HCT116 (cell line): ENCODE data around the gene NDUFAF5. TPM values are rescaled to one million over a fixed set of nuclear protein-coding genes. Genes with fewer than 3 reads are reported as not detected.

ENCODE experiments used
- ATAC-seq: fragments of 200-7000 bp; cut with Tn5 transposase; 2 replicates; pipeline ENCODE4 v1.9.1; 2020; ENCODE audit warnings: mild to moderate bottlenecking, moderate library complexity
- BruUV-seq: library from RNA; stranded (reverse); fragments of 400-500 nt; replicated peaks from 2 replicates; lab custom pipeline; 2021; lab: Mats Ljungman, UMichigan
- CTCF ChIA-PET: fragments of 300-600 bp; sonication (Branson Sonifier 250); formaldehyde crosslinking; loops from one replicate; lab custom pipeline; 2021; ENCODE audit warnings: antibody characterized with exemption; lab: Charles Lee
- POLR2A ChIA-PET: fragments of 300-600, 350-600 bp; sonication (Branson Sonifier 250); formaldehyde crosslinking; loops from one replicate; lab custom pipeline; 2021; ENCODE audit warnings: antibody characterized with exemption; lab: Charles Lee
- RAD21 ChIA-PET, 2 experiments: fragments of 300-600 bp; sonication (Branson Sonifier 250); formaldehyde crosslinking; loops; one replicate each; lab custom pipeline; 2023; ENCODE audit warnings: low total read pairs in 2 of 2; ENCODE audit not compliant: uncharacterized antibody in 2 of 2, unreplicated experiment in 2 of 2, low non-redundant PET in 1 of 2; lab: Charles Lee
- DNase-seq: peaks from one replicate; pipeline ENCODE4 v3.0.0-alpha.2; 2010; ENCODE audit warnings: low read depth, low spot score
- H2AFZ ChIP-seq: fragments of 200-600 bp; shearing (Covaris generic), sonication (generic); 2 replicates; pipeline ENCODE4 v1.6.1; 2017; ENCODE audit warnings: low read depth, mixed run types, mixed read lengths, antibody characterized with exemption, low read length; ENCODE audit not compliant: poor library complexity, severe bottlenecking
- H3K27ac ChIP-seq: 2 replicates; pipeline ENCODE4 v1.5.1; 2012; ENCODE audit warnings: low read depth, low read length
- H3K27me3 ChIP-seq: fragments of 200-600 bp; sonication (generic); 2 replicates; pipeline ENCODE4 v1.6.1; 2016; ENCODE audit warnings: mixed run types, low read length, mixed read lengths; ENCODE audit not compliant: insufficient read depth
- H3K36me3 ChIP-seq, 2 experiments: fragments of 200-500 bp in 1 of 2; fragments of 200-600 bp in 1 of 2; sonication (Bioruptor generic) in 1 of 2; sonication (generic) in 1 of 2; 2 replicates each; pipeline versions ENCODE4 v1.5.1 to v1.6.1; 2014 to 2016; ENCODE audit warnings: low read length in 2 of 2, inconsistent platforms in 1 of 2, mixed read lengths in 1 of 2, mixed run types in 1 of 2; ENCODE audit not compliant: insufficient read depth in 2 of 2, control insufficient read depth in 1 of 2
- H3K4me1 ChIP-seq, 2 experiments: fragments of 200-600 bp in 1 of 2; sonication (generic) in 1 of 2; 2 replicates each; pipeline versions ENCODE4 v1.5.1 to v1.6.1; 2012 to 2017; ENCODE audit warnings: low read length in 2 of 2, inconsistent platforms in 1 of 2, mild to moderate bottlenecking in 1 of 2, mixed read lengths in 1 of 2, mixed run types in 1 of 2, moderate library complexity in 1 of 2; ENCODE audit not compliant: insufficient read depth in 2 of 2, control insufficient read depth in 1 of 2
- H3K4me2 ChIP-seq: fragments of 200-600 bp; sonication (generic); 2 replicates; pipeline ENCODE4 v1.6.1; 2017; ENCODE audit warnings: mixed run types, low read length, mixed read lengths
- H3K4me3 ChIP-seq, 2 experiments: fragments of 200-600 bp in 1 of 2; sonication (generic) in 1 of 2; replicated peaks in 1 of 2; 2 replicates each; pipeline ENCODE4 v1.5.1; 2011 to 2016; ENCODE audit warnings: low read length in 2 of 2, control low read depth in 1 of 2, low read depth in 1 of 2, mild to moderate bottlenecking in 1 of 2, mixed read lengths in 1 of 2, mixed run types in 1 of 2
- H3K79me2 ChIP-seq: fragments of 200-600 bp; sonication (generic); 2 replicates; pipeline ENCODE4 v1.6.1; 2017; ENCODE audit warnings: mild to moderate bottlenecking, mixed run types, low read length, moderate library complexity, mixed read lengths; ENCODE audit not compliant: insufficient read depth
- H3K9ac ChIP-seq: fragments of 200-600 bp; sonication (generic); 2 replicates; pipeline ENCODE4 v1.6.1; 2016; ENCODE audit warnings: low read length, mixed read lengths
- H3K9me2 ChIP-seq: fragments of 200-600 bp; sonication (generic), shearing (Covaris generic); 2 replicates; pipeline ENCODE4 v1.6.1; 2017; ENCODE audit warnings: mixed run types, mild to moderate bottlenecking, moderate library complexity; ENCODE audit not compliant: insufficient read depth
- H3K9me3 ChIP-seq, 2 experiments: fragments of 200-500 bp in 1 of 2; fragments of 200-600 bp in 1 of 2; sonication (Bioruptor generic) in 1 of 2; sonication (generic) in 1 of 2; 2 replicates each; pipeline ENCODE4 v1.6.1; 2014 to 2017; ENCODE audit warnings: low read length in 2 of 2, mixed read lengths in 2 of 2, inconsistent platforms in 1 of 2, low read depth in 1 of 2, mild to moderate bottlenecking in 1 of 2, mixed run types in 1 of 2, moderate library complexity in 1 of 2; ENCODE audit not compliant: control insufficient read depth in 1 of 2, insufficient read depth in 1 of 2
- H4K20me1 ChIP-seq: fragments of 200-600 bp; sonication (generic), shearing (Covaris generic); 2 replicates; pipeline ENCODE4 v1.6.1; 2017; ENCODE audit warnings: mixed run types, mild to moderate bottlenecking, moderate library complexity; ENCODE audit not compliant: insufficient read depth
- CBX3 ChIP-seq: IDR thresholded peaks from 2 replicates; pipeline ENCODE4 v1.6.1; 2012; ENCODE audit warnings: low read depth
- CEBPB ChIP-seq: IDR thresholded peaks from 2 replicates; pipeline ENCODE4 v1.6.1; 2012; ENCODE audit warnings: low read depth
- CTCF ChIP-seq, 3 experiments: fragments of 200-600 bp in 1 of 3; sonication (generic) in 1 of 3; IDR thresholded peaks in 2 of 3; conservative IDR thresholded peaks in 1 of 3; 2 replicates each; pipeline ENCODE4 v1.5.1; 2012 to 2017; ENCODE audit warnings: low read depth in 2 of 3, low read length in 2 of 3, antibody characterized with exemption in 1 of 3, borderline replicate concordance in 1 of 3, control low read depth in 1 of 3, mild to moderate bottlenecking in 1 of 3, mixed read lengths in 1 of 3, mixed run types in 1 of 3, moderate library complexity in 1 of 3; ENCODE audit not compliant: insufficient read depth in 1 of 3
- EGR1 ChIP-seq: IDR thresholded peaks from 2 replicates; pipeline ENCODE4 v1.6.1; 2012; ENCODE audit warnings: low read depth
- JUND ChIP-seq: IDR thresholded peaks from 2 replicates; pipeline ENCODE4 v1.6.1; 2012
- POLR2A ChIP-seq: IDR thresholded peaks from 2 replicates; pipeline ENCODE4 v1.7.0; 2011; ENCODE audit warnings: borderline replicate concordance; ENCODE audit not compliant: insufficient read depth, insufficient read length; ENCODE audit errors: extremely low read depth
- POLR2AphosphoS5 ChIP-seq: IDR thresholded peaks from 2 replicates; pipeline ENCODE4 v1.6.1; 2011; ENCODE audit warnings: mild to moderate bottlenecking, low read depth, low read length, moderate library complexity
- SIN3A ChIP-seq: IDR thresholded peaks from 2 replicates; pipeline ENCODE4 v1.6.1; 2012; ENCODE audit warnings: low read depth
- SP1 ChIP-seq: IDR thresholded peaks from 2 replicates; pipeline ENCODE4 v1.6.1; 2012; ENCODE audit warnings: low read depth
- TCF7L2 ChIP-seq: IDR thresholded peaks from 2 replicates; pipeline ENCODE4 v1.7.0; 2011; ENCODE audit warnings: borderline replicate concordance, inconsistent platforms; ENCODE audit not compliant: insufficient read depth, insufficient read length; ENCODE audit errors: extremely low read depth
- YY1 ChIP-seq: IDR thresholded peaks from 2 replicates; pipeline ENCODE4 v1.6.1; 2011; ENCODE audit warnings: low read length, low read depth, moderate library complexity, mild to moderate bottlenecking; ENCODE audit not compliant: insufficient replicate concordance; ENCODE audit errors: extremely low read depth
- ZFX ChIP-seq: fragments of 450-650 bp; IDR thresholded peaks from 2 replicates; pipeline ENCODE4 v1.6.1; 2017
- ZNF274 ChIP-seq: fragments of 200-500 bp; sonication (Bioruptor generic); IDR thresholded peaks from 2 replicates; pipeline ENCODE4 v1.6.1; 2014; ENCODE audit warnings: mild to moderate bottlenecking, low read depth, low read length, inconsistent platforms
- intact Hi-C: fragments of 100-400 bp; cut with micrococcal nuclease; formaldehyde crosslinking; loops from 2 replicates; pipeline ENCODE4 v1.10.0; 2022
- total RNA-seq: library from RNA; stranded (reverse); gene quantifications from one replicate; pipeline ENCODE4 v1.2.1, GENCODE V29; 2021; ENCODE audit not compliant: unreplicated experiment
- TF ChIP-seq, protein P1 (sequence below): IDR thresholded peaks from 2 replicates; pipeline ENCODE4 v1.6.1; 2011; ENCODE audit warnings: mild to moderate bottlenecking, low read length, moderate library complexity; ENCODE audit not compliant: insufficient replicate concordance; ENCODE audit errors: extremely low read depth
- TF ChIP-seq, protein P2 (sequence below): IDR thresholded peaks from 2 replicates; pipeline ENCODE4 v1.6.1; 2012; ENCODE audit warnings: low read depth
- TF ChIP-seq, protein P3 (sequence below): IDR thresholded peaks from 2 replicates; pipeline ENCODE4 v1.6.1; 2012
- TF ChIP-seq, protein P4 (sequence below): IDR thresholded peaks from 2 replicates; pipeline ENCODE4 v1.6.1; 2012

NDUFAF5 gene
- total RNA-seq, 1 experiment from 2014 or later, result 30.8 TPM

DNA sequence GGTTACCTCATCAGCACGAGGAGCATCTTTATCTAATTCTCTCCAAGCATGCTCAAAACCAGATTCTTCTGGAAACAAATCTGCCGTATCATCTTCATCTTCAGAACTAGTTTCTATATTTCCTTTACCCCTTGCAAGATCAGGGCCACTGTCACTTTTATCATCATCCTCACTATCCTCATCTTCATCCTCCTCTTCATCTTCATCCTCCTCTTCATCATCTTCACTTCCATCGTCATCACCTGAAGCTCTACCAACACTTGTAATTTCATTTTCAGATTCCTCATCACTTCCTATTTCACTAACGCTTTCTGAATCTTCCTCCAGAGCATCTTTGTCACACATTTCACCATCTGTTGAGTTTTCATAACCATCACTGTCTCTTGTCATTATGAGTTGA, 9.0 kb upstream of the NDUFAF5 start:
- DNase-seq, result no peak
- Histone ChIP-seq H3K27ac (no peak overlapping the region), H3K4me3 (no peak overlapping the region), H3K36me3 (peaks cover 44 to 59% of the 10 kb centered on the region in 2 experiments), H3K9me3 (no peaks in the 10 kb centered on the region), H3K79me2 (peaks cover 75% of the 10 kb centered on the region), H3K4me2 (no peak overlapping the region), H3K27me3 (no peaks in the 10 kb centered on the region), H3K9me2 (no peaks in the 10 kb centered on the region), H2AFZ (no peak overlapping the region), H3K4me1 (peaks cover 0 to 13% of the 10 kb centered on the region in 2 experiments; a peak in 2 of 4 replicates), H4K20me1 (peaks cover 7% of the 10 kb centered on the region; the same call in 1 of the 2 replicates), H3K9ac (no peak overlapping the region)
- TF ChIP-seq CTCF (IDR thresholded peaks at IDR 0.05 in 2 of 3, conservative IDR thresholded peaks at IDR 0.05 in 1 of 3; ENCODE audit: borderline replicate concordance in 1 of 3, insufficient read depth in 1 of 3, low read depth in 2 of 3, low read length in 2 of 3), result no peak
- no peak for TF ChIP-seq SP1
- TF ChIP-seq, protein P1, sequence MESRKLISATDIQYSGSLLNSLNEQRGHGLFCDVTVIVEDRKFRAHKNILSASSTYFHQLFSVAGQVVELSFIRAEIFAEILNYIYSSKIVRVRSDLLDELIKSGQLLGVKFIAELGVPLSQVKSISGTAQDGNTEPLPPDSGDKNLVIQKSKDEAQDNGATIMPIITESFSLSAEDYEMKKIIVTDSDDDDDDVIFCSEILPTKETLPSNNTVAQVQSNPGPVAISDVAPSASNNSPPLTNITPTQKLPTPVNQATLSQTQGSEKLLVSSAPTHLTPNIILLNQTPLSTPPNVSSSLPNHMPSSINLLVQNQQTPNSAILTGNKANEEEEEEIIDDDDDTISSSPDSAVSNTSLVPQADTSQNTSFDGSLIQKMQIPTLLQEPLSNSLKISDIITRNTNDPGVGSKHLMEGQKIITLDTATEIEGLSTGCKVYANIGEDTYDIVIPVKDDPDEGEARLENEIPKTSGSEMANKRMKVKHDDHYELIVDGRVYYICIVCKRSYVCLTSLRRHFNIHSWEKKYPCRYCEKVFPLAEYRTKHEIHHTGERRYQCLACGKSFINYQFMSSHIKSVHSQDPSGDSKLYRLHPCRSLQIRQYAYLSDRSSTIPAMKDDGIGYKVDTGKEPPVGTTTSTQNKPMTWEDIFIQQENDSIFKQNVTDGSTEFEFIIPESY, result no peak
- TF ChIP-seq, protein P2, sequence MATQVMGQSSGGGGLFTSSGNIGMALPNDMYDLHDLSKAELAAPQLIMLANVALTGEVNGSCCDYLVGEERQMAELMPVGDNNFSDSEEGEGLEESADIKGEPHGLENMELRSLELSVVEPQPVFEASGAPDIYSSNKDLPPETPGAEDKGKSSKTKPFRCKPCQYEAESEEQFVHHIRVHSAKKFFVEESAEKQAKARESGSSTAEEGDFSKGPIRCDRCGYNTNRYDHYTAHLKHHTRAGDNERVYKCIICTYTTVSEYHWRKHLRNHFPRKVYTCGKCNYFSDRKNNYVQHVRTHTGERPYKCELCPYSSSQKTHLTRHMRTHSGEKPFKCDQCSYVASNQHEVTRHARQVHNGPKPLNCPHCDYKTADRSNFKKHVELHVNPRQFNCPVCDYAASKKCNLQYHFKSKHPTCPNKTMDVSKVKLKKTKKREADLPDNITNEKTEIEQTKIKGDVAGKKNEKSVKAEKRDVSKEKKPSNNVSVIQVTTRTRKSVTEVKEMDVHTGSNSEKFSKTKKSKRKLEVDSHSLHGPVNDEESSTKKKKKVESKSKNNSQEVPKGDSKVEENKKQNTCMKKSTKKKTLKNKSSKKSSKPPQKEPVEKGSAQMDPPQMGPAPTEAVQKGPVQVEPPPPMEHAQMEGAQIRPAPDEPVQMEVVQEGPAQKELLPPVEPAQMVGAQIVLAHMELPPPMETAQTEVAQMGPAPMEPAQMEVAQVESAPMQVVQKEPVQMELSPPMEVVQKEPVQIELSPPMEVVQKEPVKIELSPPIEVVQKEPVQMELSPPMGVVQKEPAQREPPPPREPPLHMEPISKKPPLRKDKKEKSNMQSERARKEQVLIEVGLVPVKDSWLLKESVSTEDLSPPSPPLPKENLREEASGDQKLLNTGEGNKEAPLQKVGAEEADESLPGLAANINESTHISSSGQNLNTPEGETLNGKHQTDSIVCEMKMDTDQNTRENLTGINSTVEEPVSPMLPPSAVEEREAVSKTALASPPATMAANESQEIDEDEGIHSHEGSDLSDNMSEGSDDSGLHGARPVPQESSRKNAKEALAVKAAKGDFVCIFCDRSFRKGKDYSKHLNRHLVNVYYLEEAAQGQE, result no peak
- TF ChIP-seq, protein P3, sequence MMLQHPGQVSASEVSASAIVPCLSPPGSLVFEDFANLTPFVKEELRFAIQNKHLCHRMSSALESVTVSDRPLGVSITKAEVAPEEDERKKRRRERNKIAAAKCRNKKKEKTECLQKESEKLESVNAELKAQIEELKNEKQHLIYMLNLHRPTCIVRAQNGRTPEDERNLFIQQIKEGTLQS, result no peak
- no peak for TF ChIP-seq ZFX
- no peak for TF ChIP-seq TCF7L2
- TF ChIP-seq, protein P4, sequence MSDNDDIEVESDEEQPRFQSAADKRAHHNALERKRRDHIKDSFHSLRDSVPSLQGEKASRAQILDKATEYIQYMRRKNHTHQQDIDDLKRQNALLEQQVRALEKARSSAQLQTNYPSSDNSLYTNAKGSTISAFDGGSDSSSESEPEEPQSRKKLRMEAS, result no peak
- TF ChIP-seq POLR2AphosphoS5, result no peak
- TF ChIP-seq ZNF274, result no peak
- no peak for TF ChIP-seq POLR2A
- TF ChIP-seq CBX3, result no peak
- no peak for TF ChIP-seq YY1
- no peak for TF ChIP-seq EGR1
- TF ChIP-seq SIN3A, result no peak
- TF ChIP-seq JUND, result no peak
- no peak for TF ChIP-seq CEBPB
- intact Hi-C loops, result loop anchor here (5.0 kb wide), 1 partner anchor 139 kb away; the partner anchor contains the start of gene TASP1
- POLR2A ChIA-PET, result no interaction called here
- RAD21 ChIA-PET, result no interaction called here
- CTCF ChIA-PET, result interaction anchor here (2.8 kb wide), 1 partner anchor 12 kb away, joined by 12 read pairs; no protein-coding TSS in a partner anchor
- ATAC-seq, result no peak
- BruUV-seq, result no TSS peak
